Progenitor cell of endocrine pancreas (in vitro differentiated cells): ENCODE results near the gene TBCD. TPM values are rescaled to one million over a fixed set of nuclear protein-coding genes. Genes with fewer than 3 reads are reported as not detected.
A peak's percentile ranks its signal among the peaks of the same experiment; 100 is the strongest.
"Not testable (repeated sequence)": the region's sequence is repeated elsewhere in the genome, so short reads cannot be mapped to it uniquely, and the experiment has no call there.

Source experiments
- DNase-seq: peaks from one replicate; pipeline ENCODE4 v3.0.0; 2021; ENCODE audit warnings: low spot score; ENCODE audit not compliant: unreplicated experiment
- H3K27ac Mint-ChIP-seq: 2 replicates; pipeline ENCODE4 v1.8.0; 2021; ENCODE audit warnings: mild to moderate bottlenecking, moderate library complexity, mixed read lengths
- H3K27me3 Mint-ChIP-seq: 2 replicates; pipeline ENCODE4 v1.8.0; 2021; ENCODE audit warnings: mixed read lengths
- H3K36me3 Mint-ChIP-seq: 2 replicates; pipeline ENCODE4 v1.8.0; 2022; ENCODE audit warnings: mixed read lengths; ENCODE audit not compliant: insufficient read depth
- H3K4me1 Mint-ChIP-seq: 2 replicates; pipeline ENCODE4 v1.8.0; 2021; ENCODE audit warnings: low read depth, mixed read lengths
- H3K4me3 Mint-ChIP-seq: 2 replicates; pipeline ENCODE4 v1.8.0; 2021; ENCODE audit warnings: low read depth, mild to moderate bottlenecking, moderate library complexity, mixed read lengths
- H3K9me3 Mint-ChIP-seq: 2 replicates; pipeline ENCODE4 v1.8.0; 2021; ENCODE audit warnings: low read depth, mixed read lengths
- CTCF ChIP-seq: fragments of 200-600 bp; sonication (generic); IDR thresholded peaks from one replicate; pipeline ENCODE4 v1.5.0; 2021; ENCODE audit warnings: antibody characterized with exemption, mild to moderate bottlenecking; ENCODE audit not compliant: unreplicated experiment
- total RNA-seq: library from RNA; stranded (reverse); gene quantifications from 2 replicates; pipeline ENCODE4 v1.2.1, GENCODE V29; 2021

TBCD gene
- total RNA-seq, 1 donor from 2014 or later, result 95.6 TPM

GRCh38 chr17:82743344-82744219 is 8.3 kb upstream of the TBCD start:
- Mint-ChIP-seq H3K4me3 (no peak overlapping the region), H3K36me3 (peaks cover 59% of the 10 kb centered on the region), H3K4me1 (no peaks in the 10 kb centered on the region), H3K9me3 (peaks cover 29% of the 10 kb centered on the region), H3K27ac (no peak overlapping the region), H3K27me3 (no peaks in the 10 kb centered on the region)
- DNase-seq, result no peak
- TF ChIP-seq CTCF, result no peak

DNA sequence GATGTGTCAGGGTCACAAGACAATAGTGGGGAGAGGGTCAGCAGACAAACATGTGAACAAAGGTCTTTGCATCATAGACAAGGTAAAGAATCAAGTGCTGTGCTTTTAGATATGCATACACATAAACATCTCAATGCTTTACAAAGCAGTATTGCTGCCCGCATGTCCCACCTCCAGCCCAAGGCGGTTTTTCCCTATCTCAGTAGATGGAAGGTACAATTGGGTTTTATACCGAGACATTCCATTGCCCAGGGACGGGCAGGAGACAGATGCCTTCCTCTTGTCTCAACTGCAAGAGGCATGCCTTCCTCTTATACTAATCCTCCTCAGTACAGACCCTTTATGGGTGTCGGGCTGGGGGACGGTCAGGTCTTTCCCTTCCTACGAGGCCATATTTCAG is 7.1 kb upstream of the TBCD start:
- not testable (repeated sequence) for DNase-seq
- peaks cover 62% of the 10 kb centered on the region for H3K36me3 Mint-ChIP-seq

GRCh38 chr17:82745524-82745923 is 6.3 kb upstream of the TBCD start:
- Mint-ChIP-seq H3K4me3 (no peak overlapping the region), H3K9me3 (peaks cover 23% of the 10 kb centered on the region)

More for the DNA sequence above, 7.1 kb upstream of the TBCD start:
- not testable (repeated sequence) for H3K4me1 Mint-ChIP-seq, H3K4me3 Mint-ChIP-seq, H3K27ac Mint-ChIP-seq, H3K27me3 Mint-ChIP-seq
- H3K9me3 Mint-ChIP-seq, result peaks cover 29% of the 10 kb centered on the region

DNA sequence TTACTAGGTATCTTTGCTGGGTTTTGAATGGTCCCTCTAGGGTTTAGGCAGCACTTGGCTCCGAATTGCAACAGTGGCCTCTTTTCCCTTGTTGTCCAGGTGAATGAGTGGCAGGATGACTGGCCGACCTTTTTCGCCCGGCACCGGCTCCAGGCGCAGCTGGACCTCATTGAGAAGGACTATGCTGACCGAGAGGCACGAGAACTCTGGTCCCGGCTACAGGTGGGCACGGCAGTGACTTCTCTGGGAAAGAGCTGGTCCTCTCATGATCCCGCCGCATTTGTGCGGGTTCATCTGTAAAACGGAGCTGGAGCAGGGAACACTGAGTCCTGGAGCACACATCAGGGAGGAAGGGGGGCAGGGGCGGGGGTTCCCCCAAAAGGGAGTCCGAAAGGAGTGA is 3.1 kb upstream of the TBCD start:
- Mint-ChIP-seq H3K4me1 (peaks cover 6% of the 10 kb centered on the region), H3K36me3 (peaks cover 30% of the 10 kb centered on the region), H3K9me3 (peaks cover 14% of the 10 kb centered on the region), H3K27me3 (peaks cover 10% of the 10 kb centered on the region), H3K27ac (no peak overlapping the region), H3K4me3 (no peak overlapping the region)
- no peak for DNase-seq
- no peak for TF ChIP-seq CTCF

More at GRCh38 chr17:82745524-82745923, 6.3 kb upstream of the TBCD start:
- no peak overlapping the region for H3K27ac Mint-ChIP-seq
- DNase-seq, result no peak
- no peak for TF ChIP-seq CTCF
- H3K4me1 Mint-ChIP-seq, result no peaks in the 10 kb centered on the region
- peaks cover 10% of the 10 kb centered on the region for H3K27me3 Mint-ChIP-seq
- H3K36me3 Mint-ChIP-seq, result peaks cover 54% of the 10 kb centered on the region

GRCh38 chr17:82750241-82750908 is 1.5 kb upstream of the TBCD start:
- H3K4me3 Mint-ChIP-seq, result peak overlapping the region; percentile 52
- H3K36me3 Mint-ChIP-seq, result peaks cover 18% of the 10 kb centered on the region
- no peak overlapping the region for H3K27ac Mint-ChIP-seq
- peaks cover 6% of the 10 kb centered on the region for H3K9me3 Mint-ChIP-seq
- TF ChIP-seq CTCF, result no peak
- no peak for DNase-seq
- peaks cover 10% of the 10 kb centered on the region for H3K27me3 Mint-ChIP-seq
- H3K4me1 Mint-ChIP-seq, result peaks cover 14% of the 10 kb centered on the region
